Upper lobe of left lung (tissue), 6 donors: ENCODE measurements around the gene ZNF609. TPM values are rescaled to one million over a fixed set of nuclear protein-coding genes. Genes with fewer than 3 reads are reported as not detected.

Experiments
- ATAC-seq, 2 donors: fragments of 200-7000 bp; cut with Tn5 transposase; one replicate each; pipeline ENCODE4 v1.9.1; 2022; ENCODE audit warnings: mild to moderate bottlenecking in 2 of 2, moderate library complexity in 2 of 2; ENCODE audit not compliant: low FRiP score in 2 of 2
- DNase-seq, 2 donors: peaks; one replicate each; pipeline ENCODE4 v3.0.0-alpha.2; 2019 to 2020
- H3K27ac ChIP-seq, 4 donors: fragments of 200-600 bp; sonication (generic); one replicate each; pipeline ENCODE4 v1.5.1; 2016 to 2019
- H3K27me3 ChIP-seq, 4 donors: fragments of 200-600 bp; sonication (generic); one replicate each; pipeline ENCODE4 v1.5.1; 2017 to 2019
- H3K36me3 ChIP-seq, 4 donors: fragments of 200-600 bp; sonication (generic); one replicate each; pipeline ENCODE4 v1.5.1; 2016 to 2019
- H3K4me1 ChIP-seq, 4 donors: fragments of 200-600 bp; sonication (generic); one replicate each; pipeline ENCODE4 v1.5.1; 2018 to 2019
- H3K4me3 ChIP-seq, 4 donors: fragments of 200-600 bp; sonication (generic); one replicate each; pipeline ENCODE4 v1.5.1; 2017 to 2019; ENCODE audit warnings: mild to moderate bottlenecking in 2 of 4, moderate library complexity in 1 of 4
- H3K9me3 ChIP-seq, 4 donors: fragments of 200-600 bp; sonication (generic); one replicate each; pipeline ENCODE4 v1.5.1; 2018 to 2019
- CTCF ChIP-seq, 6 experiments: fragments of 450-650 bp in 4 of 6; fragments of 200-600 bp in 2 of 6; sonication (generic) in 2 of 6; IDR thresholded peaks; one replicate each; pipeline ENCODE4 v1.5.1; 2016 to 2019; ENCODE audit warnings: antibody characterized with exemption in 6 of 6
- EP300 ChIP-seq, 4 donors: sonication (generic); formaldehyde crosslinking; IDR thresholded peaks; one replicate each; pipeline ENCODE4 v1.5.1; 2017; ENCODE audit warnings: antibody characterized with exemption in 4 of 4, control low read depth in 2 of 4
- POLR2A ChIP-seq, 4 donors: fragments of 450-650 bp; IDR thresholded peaks; one replicate each; pipeline ENCODE4 v1.5.1; 2016 to 2017; ENCODE audit warnings: antibody characterized with exemption in 4 of 4, mild to moderate bottlenecking in 2 of 4
- POLR2AphosphoS5 ChIP-seq, 2 donors: sonication (generic); formaldehyde crosslinking; IDR thresholded peaks; one replicate each; pipeline ENCODE4 v1.5.1; 2017; ENCODE audit warnings: antibody characterized with exemption in 2 of 2
- WGBS, 2 donors: methylation state at CpG; one replicate each; pipeline ENCODE4 v1.1.5; 2017 to 2018; 5-methylcytosine and 5-hydroxymethylcytosine counted together
- total RNA-seq, 6 donors: library from RNA; depleted of rRNA in 4 of 6; stranded (reverse); fragments of >200 nt in 4 of 6; gene quantifications; one replicate each; pipeline versions ENCODE4 v1.1.0 to v1.2.1, GENCODE V29; 2016 to 2021
- donor health status: DM: no; HTN: no; CAD: no; lungs with moderate emphysema.
- donor health status: DM: no; HTN: yes; CAD: no; lungs with severe emphysema.

ZNF609 gene
- total RNA-seq, 6 donors from 2014 or later, result 30.4 to 65.0 (median 44.5) TPM

- no peak overlapping the region for H3K27ac ChIP-seq
- H3K36me3 ChIP-seq, result peaks cover 0 to 2% (median 0%) of the 10 kb centered on the region in 4 donors
- 100% methylated on average over 2 of the region's 2 CpGs for WGBS, 2 donors
- H3K4me1 ChIP-seq, result peaks cover under 1 to 10% (median 6%) of the 10 kb centered on the region in 4 donors
- TF ChIP-seq POLR2AphosphoS5 (IDR thresholded peaks at IDR 0.05) (no peak), CTCF (IDR thresholded peaks at IDR 0.05) (no peak), POLR2A (IDR thresholded peaks at IDR 0.05) (no peak), EP300 (IDR thresholded peaks at IDR 0.05) (no peak)
- ATAC-seq (no peak), DNase-seq (no peak)
- H3K9me3 ChIP-seq, result peaks cover 3 to 9% (median 8%) of the 10 kb centered on the region in 4 donors
- no peak overlapping the region for H3K4me3 ChIP-seq
- no peaks in the 10 kb centered on the region for H3K27me3 ChIP-seq
Measured at GRCh38 chr15:64581408-64581761, 121.0 kb downstream of the ZNF609 start.

- DNase-seq, result no peak
- H3K4me3 ChIP-seq, result no peak overlapping the region
- H3K27ac ChIP-seq, result no peak overlapping the region
- peaks cover 5 to 14% (median 10%) of the 10 kb centered on the region in 4 donors for H3K4me1 ChIP-seq
- TF ChIP-seq EP300 (IDR thresholded peaks at IDR 0.05), result no peak
- no peak for TF ChIP-seq POLR2AphosphoS5 (IDR thresholded peaks at IDR 0.05)
- no peak for TF ChIP-seq POLR2A (IDR thresholded peaks at IDR 0.05)
- no peak for TF ChIP-seq CTCF (IDR thresholded peaks at IDR 0.05)
- no peaks in the 10 kb centered on the region for H3K27me3 ChIP-seq
- ATAC-seq, result no peak
- H3K36me3 ChIP-seq, result peaks cover 0 to 2% (median 0%) of the 10 kb centered on the region in 4 donors
- peaks cover 3 to 9% (median 8%) of the 10 kb centered on the region in 4 donors for H3K9me3 ChIP-seq
- 86 to 88% methylated on average over 3 of the region's 3 CpGs for WGBS, 2 donors
Measured at GRCh38 chr15:64582202-64582601, 121.8 kb downstream of the ZNF609 start.

GRCh38 chr15:64583519-64583918 lies 123.1 kb downstream of the ZNF609 start:
- no peak for ATAC-seq
- Histone ChIP-seq H3K4me1 (peaks cover 5 to 14% (median 10%) of the 10 kb centered on the region in 4 donors), H3K27me3 (no peaks in the 10 kb centered on the region), H3K27ac (no peak overlapping the region), H3K36me3 (peaks cover 0 to 2% (median 0%) of the 10 kb centered on the region in 4 donors), H3K4me3 (no peak overlapping the region), H3K9me3 (peaks cover 3 to 9% (median 8%) of the 10 kb centered on the region in 4 donors)
- no peak for DNase-seq
- no peak for TF ChIP-seq POLR2AphosphoS5 (IDR thresholded peaks at IDR 0.05)
- TF ChIP-seq POLR2A (IDR thresholded peaks at IDR 0.05), result no peak
- no peak for TF ChIP-seq CTCF (IDR thresholded peaks at IDR 0.05)
- no peak for TF ChIP-seq EP300 (IDR thresholded peaks at IDR 0.05)
- WGBS, 2 donors, result 78 to 90% methylated on average over 4 of the region's 4 CpGs

GRCh38 chr15:64583983-64584382 lies 123.6 kb downstream of the ZNF609 start:
- 91 to 95% methylated on average over 3 of the region's 3 CpGs for WGBS, 2 donors
- Histone ChIP-seq H3K9me3 (peaks cover 3 to 9% (median 8%) of the 10 kb centered on the region in 4 donors), H3K4me3 (no peak overlapping the region), H3K27ac (no peak overlapping the region), H3K36me3 (peaks cover 0 to 2% (median 0%) of the 10 kb centered on the region in 4 donors), H3K4me1 (peaks cover 5 to 14% (median 10%) of the 10 kb centered on the region in 4 donors), H3K27me3 (no peaks in the 10 kb centered on the region)
- TF ChIP-seq CTCF (IDR thresholded peaks at IDR 0.05) (no peak), POLR2A (IDR thresholded peaks at IDR 0.05) (no peak), EP300 (IDR thresholded peaks at IDR 0.05) (no peak)
- ATAC-seq (no peak), DNase-seq (no peak)

GRCh38 chr15:64586259-64586870 lies 126.0 kb downstream of the ZNF609 start:
- TF ChIP-seq POLR2A (IDR thresholded peaks at IDR 0.05), result no peak
- peaks cover 0 to 4% (median 1%) of the 10 kb centered on the region in 4 donors for H3K9me3 ChIP-seq
- peaks cover 5 to 18% (median 11%) of the 10 kb centered on the region in 4 donors for H3K4me1 ChIP-seq
- ATAC-seq (no peak), DNase-seq (no peak)
- H3K27me3 ChIP-seq, result no peaks in the 10 kb centered on the region
- H3K27ac ChIP-seq, result no peak overlapping the region
- 91 to 94% methylated on average over 12 of the region's 12 CpGs for WGBS, 2 donors
- no peak overlapping the region for H3K4me3 ChIP-seq
- no peaks in the 10 kb centered on the region for H3K36me3 ChIP-seq
